Prostate gland (tissue), 2 donors: Measurements from ENCODE around the gene WNT3A. TPM values are rescaled to one million over a fixed set of nuclear protein-coding genes. Genes with fewer than 3 reads are reported as not detected.
"Not testable (repeated sequence)": the region's sequence is repeated elsewhere in the genome, so short reads cannot be mapped to it uniquely, and the experiment has no call there.

ENCODE experiments used
- DNase-seq: peaks from one replicate; pipeline ENCODE4 v3.0.0-alpha.2; 2019; ENCODE audit warnings: low spot score
- H3K27ac ChIP-seq, 2 donors: fragments of 200-600 bp; sonication (generic); 2 replicates each; pipeline ENCODE4 v1.5.1; 2017 to 2019
- H3K27me3 ChIP-seq: fragments of 200-600 bp; sonication (generic); replicated peaks from 2 replicates; pipeline ENCODE4 v1.5.1; 2019; ENCODE audit not compliant: insufficient read depth
- H3K36me3 ChIP-seq, 2 donors: fragments of 200-600 bp; sonication (generic); 1 replicate in 1 of 2; 2 replicates in 1 of 2; pipeline versions ENCODE4 v1.5.1 to v1.8.1; 2017 to 2019
- H3K4me1 ChIP-seq: fragments of 200-600 bp; sonication (generic); replicated peaks from 2 replicates; pipeline ENCODE4 v1.5.1; 2019
- H3K4me3 ChIP-seq, 2 donors: fragments of 200-600 bp; sonication (generic); 2 replicates each; pipeline ENCODE4 v1.5.1; 2017 to 2019
- H3K9me3 ChIP-seq: fragments of 200-600 bp; sonication (generic); 2 replicates; pipeline ENCODE4 v1.5.1; 2017
- CTCF ChIP-seq, 4 experiments: fragments of 200-600 bp in 2 of 4; fragments of 450-650 bp in 2 of 4; sonication (generic) in 2 of 4; IDR thresholded peaks; 1 replicate in 3 of 4; 2 replicates in 1 of 4; pipeline ENCODE4 v1.5.1; 2016 to 2019; ENCODE audit warnings: antibody characterized with exemption in 4 of 4, mild to moderate bottlenecking in 2 of 4, moderate library complexity in 2 of 4
- POLR2A ChIP-seq: fragments of 450-650 bp; IDR thresholded peaks from one replicate; pipeline ENCODE4 v1.6.1; 2016; ENCODE audit warnings: antibody characterized with exemption, mild to moderate bottlenecking
- POLR2AphosphoS5 ChIP-seq: sonication (generic); formaldehyde crosslinking; IDR thresholded peaks from one replicate; pipeline ENCODE4 v1.6.1; 2017; ENCODE audit warnings: antibody characterized with exemption
- WGBS: methylation state at CpG from one replicate; pipeline ENCODE4 v1.1.5; 2018; 5-methylcytosine and 5-hydroxymethylcytosine counted together
- intact Hi-C: fragments of 100-400 bp; cut with DNase I; formaldehyde crosslinking; loops from one replicate; pipeline ENCODE4 v1.14.2; 2022
- total RNA-seq, 2 donors: library from RNA; depleted of rRNA; stranded (reverse); fragments of >200 nt; gene quantifications; one replicate each; pipeline ENCODE4 v1.1.0, GENCODE V29; 2016

The WNT3A gene
- total RNA-seq, 2 donors from 2014 or later: 2.4 to 4.8 TPM

GRCh38 chr1:227971216-227971615 lies 35.6 kb upstream of the WNT3A start:
- H3K4me1 ChIP-seq, H3K27me3 ChIP-seq, H3K36me3 ChIP-seq, H3K9me3 ChIP-seq, DNase-seq, intact Hi-C loops, H3K4me3 ChIP-seq, H3K27ac ChIP-seq: not testable (repeated sequence)
- WGBS: 97% methylated on average over 6 of the region's 17 CpGs

GRCh38 chr1:227971643-227972282 lies 35.0 kb upstream of the WNT3A start:
- H3K36me3 ChIP-seq, H3K27ac ChIP-seq, H3K27me3 ChIP-seq, H3K4me1 ChIP-seq, H3K4me3 ChIP-seq, DNase-seq, H3K9me3 ChIP-seq, intact Hi-C loops: not testable (repeated sequence)
- 85% methylated on average over 23 of the region's 27 CpGs for WGBS

- H3K4me1 ChIP-seq, H3K27me3 ChIP-seq, H3K9me3 ChIP-seq, H3K4me3 ChIP-seq, H3K27ac ChIP-seq, DNase-seq, intact Hi-C loops, H3K36me3 ChIP-seq: not testable (repeated sequence)
- WGBS: 89% methylated on average over 18 of the region's 19 CpGs
These were observed 34.5 kb upstream of the WNT3A start for GRCh38 chr1:227972283-227972679.

- 86% methylated on average over 19 of the region's 22 CpGs for WGBS
- H3K9me3 ChIP-seq, H3K27ac ChIP-seq, H3K4me3 ChIP-seq, H3K4me1 ChIP-seq, H3K36me3 ChIP-seq, intact Hi-C loops, DNase-seq, H3K27me3 ChIP-seq: not testable (repeated sequence)
These were observed 33.9 kb upstream of the WNT3A start for GRCh38 chr1:227972843-227973374.

- 93% methylated on average over 30 of the region's 32 CpGs for WGBS
- H3K4me3 ChIP-seq, H3K27ac ChIP-seq, DNase-seq, H3K27me3 ChIP-seq, H3K4me1 ChIP-seq, H3K36me3 ChIP-seq, H3K9me3 ChIP-seq, intact Hi-C loops: not testable (repeated sequence)
These were observed 33.0 kb upstream of the WNT3A start for GRCh38 chr1:227973724-227974288.

GRCh38 chr1:227975583-227976283 lies 31.1 kb upstream of the WNT3A start:
- WGBS: 76% methylated on average over 16 of the region's 21 CpGs
- H3K9me3 ChIP-seq, H3K4me1 ChIP-seq, H3K27me3 ChIP-seq, intact Hi-C loops, H3K36me3 ChIP-seq, H3K27ac ChIP-seq, DNase-seq, H3K4me3 ChIP-seq: not testable (repeated sequence)

GRCh38 chr1:227987181-227987580 lies 19.6 kb upstream of the WNT3A start:
- intact Hi-C loops: no loop called here
- H3K36me3 ChIP-seq: no peaks in the 10 kb centered on the region
- H3K4me3 ChIP-seq: no peak overlapping the region
- WGBS: 99% methylated on average over 2 of the region's 2 CpGs
- no peaks in the 10 kb centered on the region for H3K27me3 ChIP-seq
- DNase-seq: no peak
- no peaks in the 10 kb centered on the region for H3K9me3 ChIP-seq
- TF ChIP-seq POLR2A (no peak), POLR2AphosphoS5 (no peak), CTCF (IDR thresholded peaks at IDR 0.05) (no peak)
- H3K4me1 ChIP-seq: no peaks in the 10 kb centered on the region
- H3K27ac ChIP-seq: no peak overlapping the region
